GM10847 (cell line): ENCODE data around the gene IL7R.

Experiments
- POLR2A ChIP-seq: IDR thresholded peaks from 2 replicates; pipeline ENCODE4 v1.6.1; 2011; ENCODE audit not compliant: insufficient read length; ENCODE audit errors: extremely low read depth

Gene IL7R

GRCh38 chr5:35859101-35859661 lies 2.5 kb downstream of the IL7R start:
- no peak for TF ChIP-seq POLR2A

- no peak for TF ChIP-seq POLR2A
Observed at GRCh38 chr5:35860686-35861085, 4.0 kb downstream of the IL7R start.

DNA sequence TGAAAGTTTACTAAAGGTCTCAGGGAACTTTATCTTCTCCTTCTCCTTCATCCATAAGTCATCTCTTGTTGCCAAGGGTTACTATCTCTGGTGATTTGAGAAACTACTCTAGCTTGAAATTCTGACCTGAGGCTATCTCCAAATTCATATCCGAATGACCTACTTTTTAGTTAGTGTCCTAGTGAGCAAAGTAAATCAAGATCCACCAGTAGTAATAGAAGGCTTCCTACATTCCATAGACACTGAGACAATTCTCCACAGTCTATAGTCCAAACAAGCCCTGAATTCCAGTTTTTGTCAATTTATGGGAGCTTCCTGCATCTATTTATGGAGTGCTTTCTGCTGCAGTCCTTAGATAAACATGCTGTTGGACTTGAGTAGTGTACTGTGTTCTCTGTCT lies 5.0 kb downstream of the IL7R start:
- TF ChIP-seq POLR2A = no peak

- TF ChIP-seq POLR2A = no peak
Observed at GRCh38 chr5:35862126-35862525, 5.4 kb downstream of the IL7R start.

GRCh38 chr5:35863159-35863558 lies 6.5 kb downstream of the IL7R start:
- TF ChIP-seq POLR2A = no peak

- no peak for TF ChIP-seq POLR2A
Observed at GRCh38 chr5:35867998-35868397, 11.3 kb downstream of the IL7R start.

GRCh38 chr5:35869685-35870277 lies 13.1 kb downstream of the IL7R start:
- TF ChIP-seq POLR2A = no peak

DNA sequence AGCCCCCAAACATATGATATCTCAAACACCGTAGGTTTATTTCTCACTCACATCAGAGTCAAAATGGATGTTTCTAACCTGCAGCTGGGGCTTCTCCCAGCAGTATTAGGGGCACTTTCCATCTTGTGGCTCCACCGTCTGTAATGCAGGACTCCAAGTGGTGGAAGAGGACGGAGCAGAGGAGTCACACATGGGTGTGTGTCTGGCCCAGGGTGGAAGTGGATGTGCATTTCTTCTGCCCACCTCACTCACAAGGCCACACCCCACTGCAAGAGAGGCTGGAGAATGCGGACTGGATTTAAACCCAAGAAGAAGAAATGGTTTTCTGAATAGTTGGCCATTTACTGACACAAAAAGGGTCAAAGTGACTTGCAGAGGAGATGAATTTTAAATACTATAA lies 13.9 kb downstream of the IL7R start:
- no peak for TF ChIP-seq POLR2A

GRCh38 chr5:35876454-35876853 lies 19.8 kb downstream of the IL7R start:
- TF ChIP-seq POLR2A = no peak

DNA sequence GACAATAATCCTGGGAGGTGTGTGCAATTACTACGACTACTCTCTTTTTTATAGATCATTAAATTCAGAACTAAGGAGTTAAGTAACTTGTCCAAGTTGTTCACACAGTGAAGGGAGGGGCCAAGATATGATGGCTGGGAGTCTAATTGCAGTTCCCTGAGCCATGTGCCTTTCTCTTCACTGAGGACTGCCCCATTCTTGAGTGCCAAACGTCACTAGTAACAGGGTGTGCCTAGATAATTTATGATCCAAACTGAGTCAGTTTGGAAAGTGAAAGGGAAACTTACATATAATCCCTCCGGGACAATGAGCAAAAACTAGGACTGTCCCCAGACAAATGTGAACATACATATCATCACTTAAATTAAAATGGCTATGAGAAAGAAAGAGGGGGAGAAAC lies 20.2 kb downstream of the IL7R start:
- no peak for TF ChIP-seq POLR2A

- TF ChIP-seq POLR2A = no peak
Observed at GRCh38 chr5:35877655-35878054, 21.0 kb downstream of the IL7R start.

- TF ChIP-seq POLR2A = no peak
Observed at GRCh38 chr5:35878079-35878478, 21.4 kb downstream of the IL7R start.

GRCh38 chr5:35879096-35879495 lies 22.4 kb downstream of the IL7R start:
- no peak for TF ChIP-seq POLR2A

DNA sequence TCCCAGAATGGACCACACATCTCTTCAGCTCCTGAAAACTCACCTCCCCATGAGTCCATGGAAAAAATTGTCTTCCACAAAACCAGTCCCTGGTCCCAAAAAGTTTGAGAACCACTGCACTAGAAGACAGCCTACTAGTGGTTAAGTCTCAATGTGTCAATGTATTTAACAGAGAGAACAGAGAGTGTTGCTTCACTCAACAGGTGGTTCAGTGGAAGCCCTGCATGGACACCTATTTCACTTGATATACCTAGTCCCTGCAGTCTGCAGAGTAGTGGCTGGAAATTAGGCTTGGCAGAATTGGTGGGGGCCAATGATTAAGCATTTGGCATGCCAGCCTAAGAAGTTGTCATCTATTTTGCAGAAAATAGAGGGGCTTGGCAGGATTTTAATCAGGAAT lies 23.0 kb downstream of the IL7R start:
- TF ChIP-seq POLR2A = no peak

- no peak for TF ChIP-seq POLR2A
Observed at GRCh38 chr5:35880156-35880555, 23.5 kb downstream of the IL7R start.

- TF ChIP-seq POLR2A = no peak
Observed at GRCh38 chr5:35881758-35882157, 25.1 kb downstream of the IL7R start.

DNA sequence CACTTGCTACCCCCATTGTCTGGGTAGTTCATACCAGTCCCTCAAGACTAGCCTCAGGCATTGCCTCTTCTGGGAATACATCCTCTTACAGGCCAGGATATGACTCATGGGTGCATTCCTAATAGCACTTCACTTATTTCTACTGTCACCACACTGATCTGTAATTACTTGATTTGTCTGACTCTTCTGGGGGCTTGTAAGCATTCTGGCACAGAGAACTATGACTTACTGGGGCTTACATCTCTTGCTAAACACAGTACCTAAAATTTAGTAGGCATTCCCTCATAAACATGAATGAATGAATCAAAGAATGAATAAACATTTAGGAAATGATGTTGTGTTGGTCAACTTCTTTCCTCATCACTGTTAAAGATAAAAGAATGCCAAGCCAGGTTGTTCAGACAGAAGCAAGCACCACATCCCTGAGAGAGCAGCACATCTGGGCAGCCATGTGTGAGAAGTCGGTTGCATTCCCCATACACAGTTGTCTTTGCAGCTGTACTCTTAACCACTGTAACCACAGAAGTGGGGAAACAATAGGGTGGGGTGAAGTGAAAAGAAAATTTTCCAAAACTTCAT lies 27.6 kb downstream of the IL7R start:
- TF ChIP-seq POLR2A = no peak

GRCh38 chr5:35884773-35885172 lies 28.1 kb downstream of the IL7R start:
- no peak for TF ChIP-seq POLR2A

- TF ChIP-seq POLR2A = no peak
Observed at GRCh38 chr5:35886381-35886780, 29.7 kb downstream of the IL7R start.
